GM18870 (cell line): ENCODE measurements around the gene CAB39L.

Experiments used
- ATAC-seq: cut with Tn5 transposase; IDR thresholded peaks from one replicate; pipeline ENCODE4 v1.9.1; 2021; ENCODE audit warnings: moderate library complexity; ENCODE audit not compliant: unreplicated experiment

The CAB39L gene

GRCh38 chr13:49400755-49401659, 42.9 kb downstream of the CAB39L start:
- ATAC-seq, result no peak

- no peak for ATAC-seq
Measured at GRCh38 chr13:49399801-49400472, 43.9 kb downstream of the CAB39L start.

GRCh38 chr13:49395878-49396380, 47.9 kb downstream of the CAB39L start:
- ATAC-seq, result no peak

- no peak for ATAC-seq
Measured at GRCh38 chr13:49395451-49395865, 48.4 kb downstream of the CAB39L start.

DNA sequence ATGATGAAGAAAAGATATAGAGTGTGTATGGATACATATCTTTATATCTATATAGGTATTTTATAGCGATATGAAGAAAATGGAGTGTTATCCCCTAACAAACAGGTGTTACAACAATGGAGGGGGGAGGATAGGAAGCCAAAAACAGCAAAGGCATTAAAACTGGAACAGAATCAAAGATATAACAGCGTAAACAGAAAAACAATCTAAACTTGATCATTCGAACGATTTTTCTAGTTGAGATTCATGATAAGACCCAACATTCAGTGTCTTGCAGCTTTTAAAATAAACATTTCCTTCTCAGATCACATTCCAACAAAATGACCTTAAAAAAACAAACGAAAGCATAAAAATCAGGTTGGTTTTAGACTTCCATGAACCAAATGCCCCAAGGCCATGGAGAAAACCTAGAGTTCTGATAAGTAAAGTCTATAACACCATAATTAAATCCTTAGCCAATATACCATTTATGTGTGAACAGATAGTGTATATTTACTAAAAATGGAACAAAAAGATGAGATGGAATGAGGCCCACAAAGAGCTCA, 55.7 kb downstream of the CAB39L start:
- ATAC-seq, result no peak

DNA sequence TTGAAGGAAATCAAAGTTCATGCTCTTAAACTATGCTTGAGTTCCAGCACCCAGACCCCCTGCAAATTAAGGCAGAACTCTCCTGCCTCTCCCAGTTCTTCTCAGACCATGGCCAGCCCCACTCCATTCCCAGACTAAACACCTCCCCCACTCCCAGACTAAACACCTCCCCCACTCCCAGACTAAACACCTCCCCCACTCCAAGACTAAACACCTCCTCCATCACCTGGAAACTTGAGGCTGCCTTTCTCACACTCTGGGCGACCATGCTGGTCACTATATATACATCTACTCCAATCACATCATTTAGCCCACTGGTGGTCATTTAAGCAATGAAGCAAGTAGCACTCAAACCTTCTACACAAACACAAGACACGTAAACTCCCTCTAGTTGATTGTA, 57.2 kb downstream of the CAB39L start:
- no peak for ATAC-seq

DNA sequence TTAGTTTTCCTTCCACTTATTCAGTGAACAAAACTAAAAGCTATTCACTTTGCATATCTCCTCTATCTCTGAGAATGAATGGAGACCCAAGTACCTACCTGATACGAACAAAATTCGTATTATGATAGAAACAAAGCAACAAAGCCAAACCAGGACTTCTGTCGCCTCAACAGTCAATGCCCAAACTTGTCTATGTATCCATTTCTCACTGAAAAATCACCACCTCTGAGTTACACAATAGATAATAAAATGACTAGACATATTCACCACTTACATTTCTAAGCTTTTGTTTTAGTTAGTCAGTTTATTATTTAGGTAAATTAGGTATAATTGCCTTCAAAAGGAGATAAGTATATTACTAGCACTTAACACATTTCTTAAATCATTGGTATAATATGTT, 67.7 kb downstream of the CAB39L start:
- no peak for ATAC-seq

GRCh38 chr13:49374585-49375290, 69.1 kb downstream of the CAB39L start:
- no peak for ATAC-seq

DNA sequence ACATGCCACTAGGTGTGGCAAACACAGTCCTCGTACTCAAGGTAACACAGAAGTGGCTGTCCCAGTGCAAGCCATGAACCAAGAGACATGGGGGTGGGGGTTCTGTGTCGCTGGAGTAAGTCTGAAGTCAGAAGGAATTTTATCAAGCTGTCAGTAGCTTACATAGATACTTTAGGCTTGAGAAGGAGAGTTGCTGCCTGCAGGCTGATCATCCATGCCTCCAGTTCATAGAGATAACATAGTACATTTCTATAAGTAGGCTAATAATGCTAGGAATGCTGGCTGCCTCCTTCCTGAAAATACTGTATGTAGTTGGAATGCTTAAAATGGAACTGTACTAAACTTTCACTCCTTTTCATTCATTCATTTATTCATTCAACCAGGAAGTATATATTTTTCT, 70.1 kb downstream of the CAB39L start:
- no peak for ATAC-seq

DNA sequence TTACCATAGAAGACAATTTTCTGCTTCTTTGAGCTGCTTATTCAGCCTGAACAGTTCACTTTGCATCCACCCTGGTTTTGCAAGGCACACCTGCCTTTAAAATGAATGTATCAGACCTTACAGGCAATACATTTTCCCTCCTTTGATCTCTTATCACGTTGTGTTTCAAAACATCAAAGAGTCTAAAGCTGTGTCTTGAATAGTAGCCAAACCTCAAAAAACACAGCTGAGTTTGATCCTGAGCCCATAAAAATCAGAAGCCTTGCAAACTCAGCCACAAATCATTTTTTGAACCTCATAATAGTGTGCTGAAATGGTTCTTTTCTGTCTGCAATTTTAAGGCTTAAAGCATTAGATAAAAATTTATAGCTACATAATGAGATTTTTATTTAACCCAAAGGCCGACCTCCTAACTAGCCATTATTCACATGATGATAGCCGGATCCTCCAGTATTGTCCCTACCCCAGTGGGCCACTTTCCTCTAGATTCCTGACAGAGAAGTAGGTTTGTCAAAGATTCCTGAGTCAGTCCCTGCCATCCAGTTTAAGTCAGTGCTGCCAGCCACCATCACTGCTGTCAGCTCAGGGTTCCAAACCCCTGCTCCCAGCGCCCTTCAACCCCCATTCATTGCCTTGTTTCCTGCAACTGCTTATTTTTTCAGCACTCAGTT, 71.8 kb downstream of the CAB39L start:
- ATAC-seq, result no peak

- ATAC-seq, result no peak
Measured at GRCh38 chr13:49370371-49370770, 73.5 kb downstream of the CAB39L start.

DNA sequence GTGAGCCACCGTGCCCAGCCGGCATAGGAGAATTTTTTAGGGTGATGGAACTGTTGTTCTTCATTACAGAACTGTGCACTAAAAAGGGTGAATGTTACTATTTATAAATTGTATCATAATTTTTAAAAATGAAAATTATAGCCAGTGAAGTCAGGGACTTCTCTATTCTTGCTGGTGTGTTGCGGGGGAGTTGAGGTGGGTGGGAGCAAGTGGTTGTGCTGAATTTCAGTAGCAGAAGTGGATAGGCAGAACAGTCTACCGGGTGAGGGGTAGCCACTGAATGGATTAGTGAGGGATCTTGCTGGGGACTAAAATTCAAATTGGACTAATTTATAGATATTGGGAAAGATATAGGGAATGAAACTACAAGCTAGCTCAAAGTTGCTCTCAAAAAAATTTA, 74.0 kb downstream of the CAB39L start:
- ATAC-seq, result no peak

DNA sequence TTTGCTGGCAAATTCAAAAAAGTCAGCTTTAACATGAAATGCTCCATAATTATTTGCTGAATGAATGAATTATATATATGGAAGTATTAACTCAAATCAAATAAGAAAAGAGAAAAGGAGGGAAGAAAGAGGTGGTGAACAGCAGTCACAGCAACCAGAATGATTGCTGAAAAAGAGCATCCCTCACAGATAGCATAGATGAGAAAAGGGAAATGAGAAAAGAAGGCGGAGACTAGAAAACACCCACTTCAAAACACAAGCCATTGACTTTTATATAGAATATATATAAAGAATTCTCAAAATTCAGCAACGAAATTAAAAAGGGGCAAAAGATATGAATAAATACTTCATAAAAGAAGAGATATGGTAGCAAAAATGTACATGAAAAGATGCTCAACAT, 75.2 kb downstream of the CAB39L start:
- no peak for ATAC-seq

GRCh38 chr13:49367640-49368422, 76.0 kb downstream of the CAB39L start:
- no peak for ATAC-seq

DNA sequence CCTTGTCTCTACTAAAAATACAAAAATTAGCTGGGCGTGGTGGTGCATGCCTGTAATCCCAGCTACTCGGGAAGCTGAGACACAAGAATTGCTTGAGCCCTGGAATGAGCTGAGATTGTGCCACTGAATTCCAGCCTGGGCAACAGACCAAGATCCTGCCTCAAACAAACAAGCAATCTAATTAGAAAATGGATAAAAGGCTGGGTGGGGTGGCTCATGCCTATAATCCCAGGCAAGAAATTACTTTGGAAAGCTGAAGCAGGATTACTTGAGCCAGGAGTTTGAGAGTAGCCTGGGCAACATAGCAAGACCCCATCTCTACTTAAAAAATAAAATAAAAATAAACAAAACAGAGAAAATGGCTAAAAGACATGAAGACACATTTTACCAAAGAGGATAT, 77.0 kb downstream of the CAB39L start:
- no peak for ATAC-seq

DNA sequence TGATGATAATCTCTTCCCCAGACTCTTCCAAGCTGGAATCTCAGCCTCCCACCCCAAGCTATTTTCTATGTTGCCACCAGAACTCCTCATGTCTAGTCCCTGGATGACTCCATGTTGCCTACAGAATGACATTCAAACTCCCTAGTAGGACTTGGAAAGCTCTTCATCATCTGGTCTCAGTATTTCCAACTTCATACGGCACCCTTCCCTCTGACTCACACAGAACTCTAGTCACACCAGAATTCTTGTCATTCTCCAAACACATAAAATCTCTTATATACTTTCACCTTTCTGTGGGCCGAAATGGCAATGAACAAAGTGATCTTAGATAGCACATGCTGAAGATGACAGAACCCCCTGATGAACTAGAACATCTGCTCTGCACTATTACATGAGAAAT, 86.2 kb downstream of the CAB39L start:
- ATAC-seq, result no peak

- no peak for ATAC-seq
Measured at GRCh38 chr13:49356223-49356622, 87.6 kb downstream of the CAB39L start.

DNA sequence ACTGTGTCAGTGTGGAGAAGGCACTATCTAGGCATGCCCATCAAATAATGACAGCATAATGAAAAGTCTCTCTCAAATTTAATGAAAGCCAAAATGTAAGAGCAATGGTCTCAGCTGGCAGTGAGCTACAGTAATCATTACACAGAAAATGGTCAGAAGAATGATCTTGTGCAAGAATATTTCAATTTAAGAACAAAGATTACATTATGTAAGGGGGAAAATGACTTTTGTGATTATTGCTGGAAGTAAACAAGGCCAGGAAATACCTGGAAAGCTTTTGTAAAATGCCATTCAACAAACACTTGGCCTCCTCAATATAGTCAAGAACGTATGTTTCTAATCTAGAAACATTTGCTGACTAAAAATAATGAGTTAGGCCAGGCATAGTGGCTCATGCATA, 89.1 kb downstream of the CAB39L start:
- ATAC-seq, result no peak

GRCh38 chr13:49353908-49354307, 90.0 kb downstream of the CAB39L start:
- no peak for ATAC-seq

DNA sequence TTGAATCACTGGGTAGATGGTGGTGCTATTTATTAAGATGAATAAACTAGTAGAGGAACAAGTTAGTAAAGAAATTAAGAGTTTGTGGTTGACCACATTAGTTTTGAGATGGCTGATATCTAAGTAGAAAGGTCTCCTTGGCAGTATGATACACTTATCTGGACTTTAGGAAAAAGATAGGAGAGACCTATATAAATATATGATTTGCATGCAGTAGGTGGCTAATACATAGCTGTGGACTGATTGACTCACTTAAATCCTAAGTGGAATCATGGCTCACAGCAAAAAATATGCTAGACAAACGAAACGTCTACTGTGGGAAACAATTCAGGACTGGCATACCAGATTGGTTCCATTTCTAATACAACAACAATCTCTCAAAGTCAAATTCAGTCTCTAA, 92.0 kb downstream of the CAB39L start:
- ATAC-seq, result no peak
